ENCODE data around the gene MPEG1. TPM values are rescaled to one million over a fixed set of nuclear protein-coding genes. Genes with fewer than 3 reads are reported as not detected.
A peak's percentile ranks its signal among the peaks of the same experiment; 100 is the strongest.

MPEG1 gene
- total and polyA plus RNA-seq, 2 experiments from 2014 or later = not detected

DNA sequence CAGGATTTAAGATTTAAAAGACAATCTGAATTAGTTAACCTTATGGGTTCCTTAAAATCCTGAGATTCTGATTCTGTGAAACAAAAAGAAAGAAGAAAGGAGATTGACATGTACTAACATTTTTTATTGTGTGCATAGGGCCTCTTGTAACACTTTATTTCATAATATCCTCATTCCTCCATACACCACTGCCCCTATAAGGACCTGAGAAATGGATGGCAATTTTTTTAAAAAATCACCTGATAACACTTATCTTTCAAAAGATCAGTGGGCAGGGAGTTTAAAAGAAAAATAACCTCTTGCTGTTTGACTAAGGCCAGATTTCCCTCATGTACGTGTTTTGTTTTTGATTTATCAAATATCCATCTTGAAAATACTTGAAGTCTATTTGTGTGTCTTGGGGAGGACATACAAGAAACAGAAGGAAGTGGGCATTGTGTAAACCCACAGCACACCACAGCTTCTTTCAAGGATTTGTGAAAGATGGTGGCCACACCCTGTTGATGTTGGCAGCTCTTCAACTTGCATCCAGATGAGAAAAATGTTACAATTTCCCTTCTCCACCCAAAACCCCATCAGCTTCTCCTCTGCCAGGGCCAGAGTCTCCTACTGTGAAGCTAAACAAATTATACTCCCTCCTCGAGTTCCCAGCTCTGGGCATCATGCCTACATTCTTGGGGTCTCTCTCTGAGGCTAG is 35.0 kb upstream of the MPEG1 start:
- 0 to 1% methylated on average over 2 of the region's 2 CpGs for WGBS, 2 experiments (ENCODE audit: low coverage in 1 of 2, low lambda C conversion rate in 2 of 2, missing lambda C conversion rate in 2 of 2)
- no peak overlapping the region for H3K4me3 ChIP-seq
- H3K36me3 ChIP-seq (ENCODE audit: low read depth) = no peaks in the 10 kb centered on the region
- no peaks in the 10 kb centered on the region for H3K79me2 ChIP-seq (ENCODE audit: insufficient read depth)
- H2AFZ ChIP-seq = no peak overlapping the region
- H4K20me1 ChIP-seq (ENCODE audit: insufficient read depth) = no peaks in the 10 kb centered on the region
- no peaks in the 10 kb centered on the region for H3K9me3 ChIP-seq (ENCODE audit: low read depth)
- H3K27ac ChIP-seq = no peak overlapping the region
- H3K9ac ChIP-seq = no peak overlapping the region
- H3K9me2 ChIP-seq (ENCODE audit: insufficient read depth) = no peaks in the 10 kb centered on the region
- H3K4me1 ChIP-seq (ENCODE audit: insufficient read depth) = 0 out of 2 replicates have a peak, but pooled peaks cover 4% of the 10 kb centered on the region
- DNase-seq = peak; percentile 45
- TF ChIP-seq EZH2phosphoT487 (IDR thresholded peaks at IDR 0.05; ENCODE audit: insufficient read depth, low read depth) = no peak
- TF ChIP-seq EZH2 (IDR thresholded peaks at IDR 0.05; ENCODE audit: insufficient read depth, poor library complexity, severe bottlenecking) = no peak
- peaks cover 4% of the 10 kb centered on the region for H3K27me3 ChIP-seq (replicated peaks; ENCODE audit: insufficient read depth)
- no peaks in the 10 kb centered on the region for H3F3A ChIP-seq (ENCODE audit: insufficient read depth)
- in situ Hi-C loops (cut with MboI) = no loop called here
- no peak overlapping the region for H3K4me2 ChIP-seq (ENCODE audit: unreplicated experiment)

DNA sequence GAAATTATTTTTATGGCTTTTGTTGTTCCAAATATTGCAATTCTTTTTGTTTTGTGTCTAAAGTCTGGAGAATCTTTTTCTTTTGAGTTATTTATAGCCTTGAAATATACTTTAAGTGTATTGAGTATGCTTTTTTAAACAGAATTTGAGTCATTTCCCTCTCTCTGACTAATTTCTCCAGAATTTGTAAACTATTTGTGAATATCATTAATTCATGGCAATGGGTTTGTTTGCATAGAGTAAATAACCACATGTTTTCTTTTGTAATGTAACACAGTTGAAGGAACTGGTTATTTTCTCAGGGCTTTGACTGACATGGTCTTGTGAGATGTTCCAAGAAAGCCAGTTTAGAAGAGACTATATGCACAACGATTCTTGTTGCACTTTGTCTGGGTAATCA is 30.9 kb upstream of the MPEG1 start:
- H4K20me1 ChIP-seq (ENCODE audit: insufficient read depth) = no peaks in the 10 kb centered on the region
- no peaks in the 10 kb centered on the region for H3K9me2 ChIP-seq (ENCODE audit: insufficient read depth)
- H3K27me3 ChIP-seq (replicated peaks; ENCODE audit: insufficient read depth) = peaks cover 4% of the 10 kb centered on the region; the same call in 1 of the 2 replicates
- no peak overlapping the region for H2AFZ ChIP-seq
- WGBS, 2 experiments (ENCODE audit: low coverage in 1 of 2, low lambda C conversion rate in 2 of 2, missing lambda C conversion rate in 2 of 2) = 24 to 33% methylated on average over 1 of the region's 1 CpG
- in situ Hi-C loops (cut with MboI) = no loop called here
- 0 out of 2 replicates have a peak, but pooled peaks cover 4% of the 10 kb centered on the region for H3K4me1 ChIP-seq (ENCODE audit: insufficient read depth)
- H3K9me3 ChIP-seq (ENCODE audit: low read depth) = no peaks in the 10 kb centered on the region
- H3K9ac ChIP-seq = no peak overlapping the region
- no peak for DNase-seq
- no peak overlapping the region for H3K4me2 ChIP-seq (ENCODE audit: unreplicated experiment)
- H3K36me3 ChIP-seq (ENCODE audit: low read depth) = no peaks in the 10 kb centered on the region
- H3K27ac ChIP-seq = no peak overlapping the region
- H3F3A ChIP-seq (ENCODE audit: insufficient read depth) = no peaks in the 10 kb centered on the region
- H3K79me2 ChIP-seq (ENCODE audit: insufficient read depth) = no peaks in the 10 kb centered on the region
- no peak for TF ChIP-seq EZH2 (IDR thresholded peaks at IDR 0.05; ENCODE audit: insufficient read depth, poor library complexity, severe bottlenecking)
- TF ChIP-seq EZH2phosphoT487 (IDR thresholded peaks at IDR 0.05; ENCODE audit: insufficient read depth, low read depth) = no peak
- no peak overlapping the region for H3K4me3 ChIP-seq

DNA sequence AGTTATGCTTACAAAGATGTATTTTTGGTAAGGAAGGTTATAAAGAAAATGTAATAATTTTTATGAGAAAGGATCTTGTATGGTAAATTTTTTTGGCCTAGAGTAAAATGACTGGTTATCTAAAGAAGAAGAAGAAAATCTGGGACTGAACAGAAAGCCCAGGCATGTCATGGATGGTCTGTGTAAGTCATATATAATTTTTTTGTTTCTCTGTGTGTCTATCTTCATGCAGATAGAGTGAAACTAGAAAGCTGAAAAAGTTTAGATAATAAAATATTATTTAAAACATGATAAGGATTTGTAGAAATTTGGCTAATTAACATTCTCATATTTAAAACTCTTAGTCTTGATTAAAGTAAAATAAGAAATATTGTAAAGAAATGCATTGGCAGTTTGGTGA is 27.6 kb upstream of the MPEG1 start:
- Histone ChIP-seq H3K27me3 (replicated peaks; ENCODE audit: insufficient read depth) (no peaks in the 10 kb centered on the region; the same call in 1 of the 2 replicates), H3K9me2 (ENCODE audit: insufficient read depth) (no peaks in the 10 kb centered on the region), H4K20me1 (ENCODE audit: insufficient read depth) (no peaks in the 10 kb centered on the region), H3K27ac (no peak overlapping the region), H3K9me3 (ENCODE audit: low read depth) (no peaks in the 10 kb centered on the region), H3K79me2 (ENCODE audit: insufficient read depth) (no peaks in the 10 kb centered on the region), H3K9ac (no peak overlapping the region), H3K36me3 (ENCODE audit: low read depth) (no peaks in the 10 kb centered on the region), H3K4me2 (ENCODE audit: unreplicated experiment) (no peak overlapping the region), H2AFZ (no peak overlapping the region), H3K4me1 (ENCODE audit: insufficient read depth) (no peaks in the 10 kb centered on the region), H3K4me3 (no peak overlapping the region), H3F3A (ENCODE audit: insufficient read depth) (no peaks in the 10 kb centered on the region)
- in situ Hi-C loops (cut with MboI) = no loop called here
- DNase-seq = no peak
- TF ChIP-seq EZH2 (IDR thresholded peaks at IDR 0.05; ENCODE audit: insufficient read depth, poor library complexity, severe bottlenecking) (no peak), EZH2phosphoT487 (IDR thresholded peaks at IDR 0.05; ENCODE audit: insufficient read depth, low read depth) (no peak)

DNA sequence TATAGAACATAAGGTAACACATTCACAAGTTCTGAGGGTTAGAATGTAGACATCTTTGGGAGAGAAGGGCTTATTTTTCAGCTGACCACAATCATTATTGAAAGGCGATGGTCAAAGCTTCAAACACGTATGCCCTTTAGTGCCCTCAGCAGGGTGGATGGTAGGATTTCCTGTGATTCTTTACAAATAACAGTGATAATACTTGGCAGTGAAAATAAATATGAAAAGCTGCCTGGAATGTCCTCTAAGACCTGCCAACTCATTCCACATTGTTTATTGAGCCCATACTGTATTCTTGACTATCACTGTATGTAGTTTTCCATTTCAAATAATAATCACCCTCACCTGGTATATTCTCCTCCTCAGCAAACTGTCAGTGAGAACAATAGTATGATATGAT is 13.7 kb upstream of the MPEG1 start:
- Histone ChIP-seq H3K27ac (no peak overlapping the region), H4K20me1 (ENCODE audit: insufficient read depth) (no peaks in the 10 kb centered on the region), H3K36me3 (ENCODE audit: low read depth) (no peaks in the 10 kb centered on the region), H3K9ac (no peak overlapping the region), H3K79me2 (ENCODE audit: insufficient read depth) (no peaks in the 10 kb centered on the region), H3K4me3 (no peak overlapping the region), H3K9me2 (ENCODE audit: insufficient read depth) (no peaks in the 10 kb centered on the region), H3F3A (ENCODE audit: insufficient read depth) (peaks cover 14% of the 10 kb centered on the region), H3K9me3 (ENCODE audit: low read depth) (no peaks in the 10 kb centered on the region), H2AFZ (no peak overlapping the region), H3K4me2 (ENCODE audit: unreplicated experiment) (no peak overlapping the region), H3K27me3 (replicated peaks; ENCODE audit: insufficient read depth) (no peaks in the 10 kb centered on the region; the same call in 1 of the 2 replicates), H3K4me1 (ENCODE audit: insufficient read depth) (peaks cover 14% of the 10 kb centered on the region)
- TF ChIP-seq EZH2phosphoT487 (IDR thresholded peaks at IDR 0.05; ENCODE audit: insufficient read depth, low read depth) = no peak
- no peak for TF ChIP-seq EZH2 (IDR thresholded peaks at IDR 0.05; ENCODE audit: insufficient read depth, poor library complexity, severe bottlenecking)
- DNase-seq = no peak
- WGBS, 2 experiments (ENCODE audit: low coverage in 1 of 2, low lambda C conversion rate in 2 of 2, missing lambda C conversion rate in 2 of 2) = 91 to 100% methylated on average over 2 of the region's 2 CpGs
- in situ Hi-C loops (cut with MboI) = no loop called here
